Nephron (organoid): ENCODE results near the gene YPEL4.

ENCODE experiments used
- H3K27ac Mint-ChIP-seq, 3 experiments: 2 replicates each; pipeline ENCODE4 v1.8.0; 2020; ENCODE audit warnings: mixed read lengths in 3 of 3, mild to moderate bottlenecking in 2 of 3, moderate library complexity in 1 of 3
- H3K27me3 Mint-ChIP-seq: 2 replicates; pipeline ENCODE4 v1.8.0; 2021; ENCODE audit warnings: low read depth, mild to moderate bottlenecking, moderate library complexity, mixed read lengths
- H3K36me3 Mint-ChIP-seq: 2 replicates; pipeline ENCODE4 v1.8.0; 2020; ENCODE audit warnings: low read depth, mixed read lengths
- H3K4me1 Mint-ChIP-seq: 2 replicates; pipeline ENCODE4 v1.8.0; 2020; ENCODE audit warnings: mixed read lengths
- H3K4me3 Mint-ChIP-seq, 3 experiments: 2 replicates each; pipeline ENCODE4 v1.8.0; 2020; ENCODE audit warnings: mild to moderate bottlenecking in 3 of 3, mixed read lengths in 3 of 3, moderate library complexity in 2 of 3
- H3K9me3 Mint-ChIP-seq: 2 replicates; pipeline ENCODE4 v1.8.0; 2020; ENCODE audit warnings: mixed read lengths
- TF ChIP-seq, protein P1 (sequence below), 3 experiments: fragments of 200-600 bp; sonication (generic); IDR thresholded peaks; one replicate each; pipeline ENCODE4 v1.5.0; 2021; ENCODE audit warnings: antibody characterized with exemption in 3 of 3; ENCODE audit not compliant: unreplicated experiment in 3 of 3

Gene YPEL4

GRCh38 chr11:57620467-57620866, 29.2 kb downstream of the YPEL4 start:
- Mint-ChIP-seq H3K27me3 (no peaks in the 10 kb centered on the region), H3K4me3 (no peak overlapping the region), H3K4me1 (no peaks in the 10 kb centered on the region), H3K36me3 (peaks cover 32% of the 10 kb centered on the region), H3K9me3 (no peaks in the 10 kb centered on the region), H3K27ac (no peak overlapping the region)
- TF ChIP-seq, protein P1, sequence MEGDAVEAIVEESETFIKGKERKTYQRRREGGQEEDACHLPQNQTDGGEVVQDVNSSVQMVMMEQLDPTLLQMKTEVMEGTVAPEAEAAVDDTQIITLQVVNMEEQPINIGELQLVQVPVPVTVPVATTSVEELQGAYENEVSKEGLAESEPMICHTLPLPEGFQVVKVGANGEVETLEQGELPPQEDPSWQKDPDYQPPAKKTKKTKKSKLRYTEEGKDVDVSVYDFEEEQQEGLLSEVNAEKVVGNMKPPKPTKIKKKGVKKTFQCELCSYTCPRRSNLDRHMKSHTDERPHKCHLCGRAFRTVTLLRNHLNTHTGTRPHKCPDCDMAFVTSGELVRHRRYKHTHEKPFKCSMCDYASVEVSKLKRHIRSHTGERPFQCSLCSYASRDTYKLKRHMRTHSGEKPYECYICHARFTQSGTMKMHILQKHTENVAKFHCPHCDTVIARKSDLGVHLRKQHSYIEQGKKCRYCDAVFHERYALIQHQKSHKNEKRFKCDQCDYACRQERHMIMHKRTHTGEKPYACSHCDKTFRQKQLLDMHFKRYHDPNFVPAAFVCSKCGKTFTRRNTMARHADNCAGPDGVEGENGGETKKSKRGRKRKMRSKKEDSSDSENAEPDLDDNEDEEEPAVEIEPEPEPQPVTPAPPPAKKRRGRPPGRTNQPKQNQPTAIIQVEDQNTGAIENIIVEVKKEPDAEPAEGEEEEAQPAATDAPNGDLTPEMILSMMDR (IDR thresholded peaks at IDR 0.05; ENCODE audit: unreplicated experiment in 3 of 3) = no peak

GRCh38 chr11:57619331-57619730, 30.4 kb downstream of the YPEL4 start:
- Mint-ChIP-seq H3K9me3 (no peaks in the 10 kb centered on the region), H3K27ac (no peak overlapping the region), H3K4me1 (no peaks in the 10 kb centered on the region), H3K4me3 (no peak overlapping the region), H3K27me3 (no peaks in the 10 kb centered on the region), H3K36me3 (peaks cover 40% of the 10 kb centered on the region)
- TF ChIP-seq, protein P1 (IDR thresholded peaks at IDR 0.05; ENCODE audit: unreplicated experiment in 3 of 3) = no peak

DNA sequence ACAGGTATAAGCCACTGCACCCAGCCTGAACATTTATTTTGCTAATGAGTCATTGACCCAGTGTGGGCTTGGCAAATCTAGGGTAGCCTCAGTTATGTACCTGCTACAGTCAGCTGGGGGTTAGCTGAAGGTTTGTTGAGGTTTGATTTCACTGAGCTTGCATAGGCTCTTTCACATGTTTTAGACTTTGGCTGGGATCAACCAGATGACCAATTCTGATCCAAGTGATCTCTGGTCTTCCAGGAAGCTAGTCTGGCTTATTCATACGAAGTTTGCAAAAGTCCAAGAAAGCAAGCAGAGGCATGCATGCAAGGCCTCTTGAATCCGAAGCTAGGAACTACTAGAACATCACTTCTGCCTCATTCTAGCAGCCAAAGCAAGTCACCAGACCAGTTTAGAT, 31.3 kb downstream of the YPEL4 start:
- TF ChIP-seq, protein P1 (IDR thresholded peaks at IDR 0.05; ENCODE audit: unreplicated experiment in 3 of 3) = no peak
- H3K27ac Mint-ChIP-seq = no peak overlapping the region
- H3K4me3 Mint-ChIP-seq = no peak overlapping the region
- no peaks in the 10 kb centered on the region for H3K27me3 Mint-ChIP-seq
- H3K9me3 Mint-ChIP-seq = no peaks in the 10 kb centered on the region
- peaks cover 46% of the 10 kb centered on the region for H3K36me3 Mint-ChIP-seq
- no peaks in the 10 kb centered on the region for H3K4me1 Mint-ChIP-seq

DNA sequence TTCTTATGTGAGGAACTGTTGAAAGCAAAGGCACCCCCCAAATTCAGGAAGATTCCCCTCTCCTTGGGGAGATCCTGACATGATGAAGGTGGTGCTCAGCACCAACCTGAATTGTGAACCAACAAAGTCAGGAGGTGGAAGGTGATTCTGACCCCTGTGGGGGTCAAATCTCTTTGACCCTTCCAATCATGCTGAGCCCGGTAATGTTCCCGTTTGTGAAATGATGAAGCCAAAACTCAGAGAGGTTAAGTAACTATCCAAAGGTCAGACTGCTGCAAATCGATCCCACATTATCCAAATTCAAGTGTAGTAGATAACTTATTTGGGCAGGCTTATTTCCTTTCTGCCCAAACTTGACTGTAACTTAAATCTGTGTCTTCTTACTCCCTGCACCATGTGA, 33.1 kb downstream of the YPEL4 start:
- Mint-ChIP-seq H3K36me3 (peaks cover 50% of the 10 kb centered on the region), H3K27ac (no peak overlapping the region), H3K4me3 (no peak overlapping the region), H3K27me3 (no peaks in the 10 kb centered on the region), H3K4me1 (no peaks in the 10 kb centered on the region), H3K9me3 (no peaks in the 10 kb centered on the region)
- TF ChIP-seq, protein P1 (IDR thresholded peaks at IDR 0.05; ENCODE audit: unreplicated experiment in 3 of 3) = no peak

- peaks cover 56% of the 10 kb centered on the region for H3K36me3 Mint-ChIP-seq
- no peaks in the 10 kb centered on the region for H3K27me3 Mint-ChIP-seq
- H3K27ac Mint-ChIP-seq = no peak overlapping the region
- TF ChIP-seq, protein P1 (IDR thresholded peaks at IDR 0.05; ENCODE audit: unreplicated experiment in 3 of 3) = no peak
- H3K4me3 Mint-ChIP-seq = no peak overlapping the region
- H3K9me3 Mint-ChIP-seq = no peaks in the 10 kb centered on the region
- no peaks in the 10 kb centered on the region for H3K4me1 Mint-ChIP-seq
Measured at GRCh38 chr11:57615308-57615707, 34.4 kb downstream of the YPEL4 start.

- no peaks in the 10 kb centered on the region for H3K4me1 Mint-ChIP-seq
- H3K27ac Mint-ChIP-seq = no peak overlapping the region
- H3K9me3 Mint-ChIP-seq = no peaks in the 10 kb centered on the region
- no peaks in the 10 kb centered on the region for H3K27me3 Mint-ChIP-seq
- TF ChIP-seq, protein P1 (IDR thresholded peaks at IDR 0.05; ENCODE audit: unreplicated experiment in 3 of 3) = no peak
- H3K4me3 Mint-ChIP-seq = no peak overlapping the region
- H3K36me3 Mint-ChIP-seq = peaks cover 57% of the 10 kb centered on the region
Measured at GRCh38 chr11:57614234-57614772, 35.4 kb downstream of the YPEL4 start.
